NOMO-1 treated with DMSO at 0.1 percent for 48 hours (cell line): ENCODE data around the gene CCDC50.
A peak's percentile ranks its signal among the peaks of the same experiment; 100 is the strongest.

Source experiments
- DNase-seq: peaks from one replicate; lab custom pipeline; 2025; ENCODE audit not compliant: unreplicated experiment; lab: John Stamatoyannopoulos, UW

Gene CCDC50

DNA sequence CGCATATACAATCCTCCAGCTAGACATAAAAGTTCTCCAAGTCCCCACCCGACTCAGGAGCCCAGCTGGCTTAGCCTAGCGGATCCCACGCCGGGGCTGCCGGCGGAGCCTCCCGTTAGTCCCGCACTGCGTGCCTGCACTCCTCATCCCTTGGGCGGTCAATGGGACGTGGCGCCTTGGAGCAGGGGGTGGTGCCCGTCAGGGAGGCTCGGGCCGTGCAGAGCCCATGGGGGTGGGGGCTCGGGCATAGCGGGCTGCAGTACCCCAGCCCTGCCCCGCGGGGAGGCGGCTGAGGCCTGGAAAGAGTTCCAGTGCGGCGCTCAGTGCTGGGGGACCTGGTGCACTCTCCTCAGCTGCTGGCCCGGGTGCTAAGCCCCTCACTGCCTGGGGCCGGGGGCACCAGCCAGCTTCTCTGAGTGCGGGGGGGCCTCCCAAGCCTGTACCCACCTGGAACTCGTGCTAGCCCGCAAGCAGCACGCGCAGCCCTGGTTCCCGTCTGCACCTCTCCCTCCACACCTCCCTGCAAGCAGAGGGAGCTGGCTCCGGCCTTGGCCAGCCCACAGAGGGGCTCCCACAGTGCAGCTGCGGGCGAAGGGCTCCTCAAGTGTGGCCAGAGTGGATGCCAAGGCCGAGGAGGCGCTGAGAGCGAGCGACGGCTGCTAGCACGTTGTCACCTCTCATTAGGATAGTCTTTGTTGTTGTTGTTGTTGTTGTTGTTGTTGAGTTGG, 12.2 kb upstream of the CCDC50 start:
- DNase-seq: no peak

DNA sequence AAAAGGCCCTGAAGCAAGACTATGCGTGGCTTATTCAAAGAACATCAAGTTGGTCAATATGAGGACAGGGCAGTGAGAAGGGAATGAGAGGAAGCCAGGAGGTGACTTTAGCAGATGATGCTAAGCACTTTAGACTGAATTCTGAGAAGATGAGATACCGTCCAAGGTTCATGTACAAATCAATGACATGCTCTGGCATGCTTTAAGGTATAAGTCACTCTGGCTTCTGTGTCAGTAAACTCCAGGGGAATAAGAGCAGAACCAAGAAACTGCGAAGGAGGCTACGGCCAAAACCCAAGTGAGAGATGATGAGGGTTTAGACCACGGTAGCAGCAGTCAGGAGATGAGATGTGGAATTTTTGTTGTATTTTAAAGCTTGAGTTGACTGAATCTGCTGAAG, 8.9 kb upstream of the CCDC50 start:
- DNase-seq: no peak

DNA sequence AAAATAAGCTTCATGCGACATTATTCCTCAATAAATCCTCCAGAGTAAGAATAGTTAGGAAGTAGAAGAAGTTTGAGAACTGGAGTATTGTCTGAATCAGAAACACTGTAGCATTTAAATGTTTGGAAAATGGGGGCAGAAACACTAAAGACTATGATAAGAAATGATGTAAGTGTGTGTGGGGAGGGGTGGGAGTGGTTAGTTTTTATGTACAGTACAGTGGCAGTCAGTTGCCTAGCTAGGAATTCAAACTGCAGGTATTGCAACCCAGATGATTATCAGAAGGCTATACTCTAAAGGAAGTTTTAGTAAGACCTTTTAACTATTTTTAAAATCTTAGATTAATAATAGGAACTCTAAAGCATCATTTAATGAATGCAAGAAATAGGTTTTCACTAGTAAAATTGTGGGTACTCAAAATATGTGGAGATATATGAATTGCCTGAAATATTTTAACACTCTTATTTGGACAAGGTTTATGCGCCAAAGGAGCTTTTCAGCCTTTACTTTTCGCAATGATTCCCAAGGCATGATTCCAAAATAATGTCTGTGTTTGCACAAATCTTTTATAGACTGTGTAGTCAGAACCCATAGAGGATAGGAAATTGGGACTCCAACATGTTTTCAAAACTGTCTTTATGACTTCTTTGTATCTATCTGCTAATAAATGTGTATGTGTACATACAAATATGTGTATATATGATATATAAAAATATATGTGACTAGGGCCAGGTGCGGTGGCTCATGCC, 8.0 kb upstream of the CCDC50 start:
- no peak for DNase-seq

DNA sequence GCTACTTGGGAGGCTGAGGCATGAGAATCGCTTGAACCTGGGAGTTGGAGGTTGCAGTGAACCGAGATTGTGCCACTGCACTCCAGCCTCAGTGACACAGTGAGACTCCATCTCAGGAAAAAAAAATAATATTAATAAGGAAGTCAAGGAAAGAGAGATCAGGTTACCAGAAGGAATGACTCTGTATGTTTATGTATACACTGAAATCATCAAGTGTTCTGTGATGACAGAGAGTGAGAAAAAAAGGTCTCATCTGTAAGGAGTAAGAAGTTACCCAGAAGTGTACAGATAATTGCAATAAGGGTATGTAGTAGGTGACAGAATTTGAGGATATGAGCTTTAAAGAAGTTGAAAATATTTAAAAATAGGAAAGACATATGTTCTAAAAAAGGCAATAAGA, 4.3 kb upstream of the CCDC50 start:
- no peak for DNase-seq

DNA sequence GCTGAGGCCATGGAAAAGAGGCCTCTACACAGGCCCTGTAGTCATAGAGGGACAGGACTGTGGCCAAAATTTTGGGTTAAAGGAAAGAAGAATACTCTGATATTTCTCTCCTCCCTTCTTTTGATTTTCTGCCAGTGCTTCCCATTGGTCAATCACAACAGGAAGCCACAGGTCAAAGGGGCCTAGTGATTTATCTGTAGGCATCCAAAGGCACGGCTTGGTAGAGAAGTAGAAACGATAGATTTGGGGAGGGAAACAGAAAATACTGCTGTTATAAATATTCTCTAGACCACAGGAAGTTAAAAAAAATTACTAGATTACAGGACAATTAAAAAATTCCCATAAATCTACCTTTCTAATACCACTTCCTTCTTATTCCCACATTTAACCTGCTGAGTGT, 1.7 kb upstream of the CCDC50 start:
- DNase-seq: no peak

DNA sequence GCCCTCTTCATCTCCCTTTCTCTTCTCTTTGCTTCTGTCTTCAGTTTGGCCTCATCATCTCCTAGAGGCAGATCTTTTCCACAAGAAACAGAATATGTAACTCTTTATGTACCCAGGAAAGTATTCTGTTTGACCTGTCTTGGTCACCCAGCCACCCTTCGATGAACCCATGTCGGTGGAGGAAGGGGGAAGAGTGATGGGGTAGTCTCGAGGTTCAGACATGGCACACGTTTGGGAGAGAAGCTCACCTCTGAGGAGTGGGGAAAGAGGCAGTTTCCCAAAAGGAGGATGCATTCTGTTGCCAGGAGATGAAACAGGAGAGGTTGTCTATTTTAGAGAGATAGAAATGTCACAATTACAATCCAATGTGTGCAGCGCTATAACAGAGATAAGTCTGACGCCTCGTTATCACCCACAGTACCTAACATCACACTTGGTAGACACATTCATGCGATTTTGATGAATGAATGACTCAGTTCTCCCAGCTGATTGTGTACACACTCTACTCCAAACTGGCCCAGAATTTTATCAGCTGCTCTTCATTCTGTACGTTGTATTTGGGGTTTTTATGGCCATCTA, 722 bp upstream of the CCDC50 start:
- no peak for DNase-seq

DNA sequence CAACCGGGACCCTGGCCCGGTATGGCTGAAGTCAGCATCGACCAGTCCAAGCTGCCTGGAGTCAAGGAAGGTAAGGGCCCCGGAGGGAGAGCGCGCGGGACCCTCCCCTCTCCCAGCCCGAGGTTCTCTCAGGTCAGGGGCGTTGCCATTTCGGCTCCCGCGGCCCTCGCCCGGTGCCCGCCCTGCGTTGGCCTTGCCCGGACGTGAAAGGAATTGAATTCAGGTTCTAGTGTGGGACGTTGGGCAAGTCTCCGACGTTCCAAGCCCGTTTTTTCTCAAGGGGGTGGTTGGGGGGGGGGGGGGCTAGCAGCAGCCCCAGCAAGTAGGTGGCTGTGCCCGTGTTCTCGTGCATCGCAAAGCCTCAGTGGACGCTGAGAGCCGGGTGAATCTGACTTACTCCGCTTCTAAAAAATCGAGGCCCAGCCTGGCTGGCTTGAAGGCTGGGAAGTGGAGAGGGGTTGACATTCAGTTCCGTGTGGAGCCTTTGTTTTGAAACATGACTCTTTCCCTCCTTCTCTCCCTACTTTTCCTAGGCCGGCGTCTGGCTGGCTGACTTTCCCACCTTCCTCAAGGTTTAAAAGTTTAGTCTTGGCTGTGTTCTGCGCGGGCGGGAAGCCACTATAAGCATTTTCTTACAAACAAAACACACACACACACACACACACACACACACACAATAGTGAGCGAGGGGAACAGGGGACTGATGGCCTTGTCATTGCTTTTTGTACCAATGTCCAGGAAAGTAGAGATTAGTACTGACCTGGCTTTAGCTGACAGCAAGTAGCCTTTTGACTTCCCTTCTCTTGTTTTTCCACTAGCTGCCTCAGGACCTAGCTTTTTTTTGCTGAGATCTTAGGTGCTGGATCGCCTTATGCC, 698 bp downstream of the CCDC50 start, which contains the start of gene UTS2B:
TSS of gene UTS2B (minus strand) at position 873 of the 876 bp plus-strand sequence. CDS start 48,337 bp downstream, outside the sequence.
- DNase-seq: peak; percentile 32

DNA sequence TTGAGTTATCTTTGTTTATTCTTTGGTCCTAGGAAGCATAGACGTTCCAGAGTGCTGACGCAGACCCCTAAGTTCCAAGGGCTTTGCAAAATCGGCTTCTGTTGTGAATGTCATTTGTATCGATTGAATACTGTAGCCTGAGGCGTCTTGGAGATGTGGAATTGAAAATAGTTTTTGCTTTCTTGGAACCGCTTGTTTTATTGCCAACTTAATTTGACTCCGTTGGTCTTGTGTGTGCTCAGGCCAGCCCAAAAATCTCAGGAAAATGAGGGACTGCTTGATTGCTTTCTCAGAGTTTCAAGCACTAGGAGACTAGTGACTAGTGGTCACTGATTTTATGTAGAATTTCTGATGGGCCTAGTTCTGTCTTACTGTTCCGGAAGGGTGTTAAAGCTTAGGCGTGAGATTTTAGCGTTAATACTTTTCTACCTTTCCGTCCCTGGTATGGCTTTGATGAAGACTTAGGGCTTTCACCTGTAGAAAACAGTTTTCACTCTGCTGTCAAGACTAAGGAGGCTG, 1.4 kb downstream of the CCDC50 start:
- DNase-seq: no peak

DNA sequence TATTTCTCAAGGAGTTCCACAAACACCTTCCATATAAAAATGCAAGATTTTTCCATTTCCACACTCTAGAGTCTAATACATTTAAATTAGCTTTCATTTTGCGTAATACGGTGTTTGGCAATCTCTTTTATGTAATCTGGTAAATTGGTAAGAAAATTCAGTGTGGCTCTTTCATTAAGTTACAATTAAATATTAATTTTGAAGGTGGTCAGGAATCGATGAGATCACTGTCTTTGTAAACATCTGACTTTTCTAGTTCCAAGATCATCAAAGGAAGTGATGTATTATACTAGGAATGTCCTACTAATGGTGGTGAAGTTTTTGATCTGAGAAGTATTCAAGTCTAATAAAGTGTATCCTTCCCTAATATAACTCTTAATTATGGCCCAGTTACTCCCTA, 2.2 kb downstream of the CCDC50 start:
- DNase-seq: no peak

DNA sequence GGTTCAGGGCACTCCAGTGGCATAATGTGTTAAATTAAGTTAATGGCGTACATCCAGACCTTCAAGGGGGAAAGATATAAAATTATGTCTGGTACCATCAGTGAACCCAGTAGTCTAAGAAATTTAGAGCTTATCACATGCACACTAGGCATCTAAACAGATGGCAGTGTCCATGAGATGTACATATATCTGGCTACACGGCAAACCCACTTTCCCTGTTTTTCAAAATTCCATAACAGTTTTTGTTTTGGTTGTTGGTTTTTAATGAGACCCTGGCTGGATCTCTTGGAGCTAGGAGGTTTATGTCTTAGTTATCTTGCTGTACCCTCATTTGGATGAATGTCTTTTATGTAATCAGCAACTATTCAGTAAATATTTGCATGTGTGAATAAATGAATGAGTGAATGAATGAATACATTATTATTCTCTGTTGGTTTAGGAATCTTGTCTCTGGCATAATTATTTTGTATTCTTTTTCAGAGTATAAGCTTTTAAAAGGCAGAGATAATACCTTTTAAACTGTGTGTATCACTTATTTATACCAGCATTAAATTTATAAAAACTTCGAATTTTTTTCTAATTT, 4.2 kb downstream of the CCDC50 start:
- no peak for DNase-seq

DNA sequence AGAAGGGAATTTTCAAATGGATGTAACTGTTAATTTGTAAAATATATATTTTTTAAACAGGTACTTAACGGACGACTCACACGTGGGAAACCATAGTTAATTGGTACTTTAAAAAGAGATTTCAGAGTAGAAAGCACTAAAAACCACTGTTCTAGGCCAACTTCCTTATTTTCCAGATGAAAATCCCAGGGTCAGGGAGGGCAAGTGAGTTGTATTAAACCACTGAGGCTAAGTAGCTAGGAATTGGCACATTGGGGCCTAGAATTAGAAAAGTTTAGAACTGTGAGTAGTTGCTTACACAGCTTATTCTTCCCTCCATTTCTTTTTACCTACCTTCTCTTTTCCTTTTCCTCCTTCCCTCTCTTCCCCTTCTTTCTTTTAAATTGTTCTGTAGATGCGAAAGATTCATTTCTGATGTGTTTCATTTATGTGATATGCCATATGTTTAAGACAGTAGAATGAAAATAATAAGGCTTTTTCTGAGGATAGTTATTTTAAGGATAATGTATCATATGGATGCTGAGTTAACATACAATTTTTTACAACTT, 5.2 kb downstream of the CCDC50 start:
- no peak for DNase-seq

DNA sequence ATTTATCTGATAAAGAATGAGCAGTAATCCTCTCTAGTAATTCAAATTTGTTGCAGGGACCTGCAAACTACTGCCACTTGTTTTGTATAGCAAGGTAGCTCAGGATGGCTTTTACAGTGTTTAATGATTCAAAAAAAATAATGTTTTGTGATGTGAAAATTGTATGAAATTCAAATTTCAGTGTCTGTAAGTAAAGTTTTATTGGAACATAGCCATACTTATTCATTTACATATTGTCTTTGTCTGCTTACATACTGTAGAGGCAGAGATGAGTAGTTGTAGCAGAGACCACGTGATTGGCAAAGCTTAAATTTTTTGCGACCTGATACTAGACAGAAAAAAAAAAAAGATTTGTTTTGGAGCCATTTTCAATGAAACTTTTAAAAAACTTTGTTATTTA, 7.6 kb downstream of the CCDC50 start:
- no peak for DNase-seq

DNA sequence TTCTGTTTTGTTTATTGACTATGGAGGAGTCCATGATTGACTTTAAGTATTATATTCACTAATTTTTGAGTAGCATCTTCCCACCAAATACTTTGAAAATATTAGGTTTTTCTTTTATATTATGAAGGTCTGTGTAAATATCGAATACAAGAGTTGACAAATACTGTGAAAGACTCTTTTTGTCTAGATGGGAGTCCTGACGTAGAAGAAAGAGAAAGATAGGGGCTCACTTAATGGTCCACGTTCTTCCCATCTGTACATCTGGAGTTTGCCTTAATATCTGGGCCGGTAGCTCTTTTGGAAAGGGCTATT, 8.9 kb downstream of the CCDC50 start:
- no peak for DNase-seq

DNA sequence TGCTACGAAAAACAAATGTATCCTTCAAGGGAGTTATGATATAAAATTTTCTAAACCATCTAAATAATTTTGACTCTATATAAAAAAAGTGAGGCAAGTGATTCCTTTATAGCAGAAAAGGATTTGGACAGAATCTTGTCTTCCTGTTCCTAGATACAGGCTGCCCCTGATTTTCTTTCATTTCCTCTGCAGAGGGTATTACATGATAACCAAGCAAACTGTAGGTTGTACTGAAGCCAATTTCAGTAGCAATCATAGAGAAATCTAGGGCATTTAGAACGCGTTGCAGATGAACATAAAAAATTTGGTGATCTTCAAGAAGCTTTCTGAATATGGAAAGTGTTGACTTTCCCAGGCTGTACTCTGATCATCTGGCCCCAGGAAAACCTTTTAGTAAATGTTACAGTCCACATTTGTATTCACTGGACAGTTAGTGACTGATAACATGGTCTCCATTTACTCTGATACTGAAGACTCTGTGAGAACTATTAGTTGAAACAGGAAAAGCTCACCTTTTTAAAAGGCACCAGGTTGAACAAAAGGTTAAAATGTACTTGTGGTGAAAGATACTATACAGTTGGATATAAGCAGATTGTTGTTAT, 10.2 kb downstream of the CCDC50 start:
- no peak for DNase-seq

DNA sequence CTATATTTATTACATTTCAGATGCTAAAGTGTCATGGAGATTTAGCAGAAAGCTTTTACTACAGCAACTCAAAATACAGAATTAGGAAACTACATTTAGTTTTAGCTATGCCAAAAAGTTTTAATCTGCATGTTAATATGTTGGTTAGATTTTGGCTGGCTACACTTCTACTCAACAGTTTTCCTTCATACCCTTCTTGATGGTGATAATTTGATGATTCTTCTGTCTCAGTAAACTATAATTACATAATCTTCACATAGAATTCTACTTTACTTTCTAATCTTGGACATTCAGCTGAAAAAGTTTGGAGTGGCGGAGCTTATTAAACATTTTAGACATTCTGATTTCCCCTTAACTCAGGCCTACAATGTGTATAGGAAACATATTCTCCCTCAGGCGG, 11.2 kb downstream of the CCDC50 start:
- no peak for DNase-seq

DNA sequence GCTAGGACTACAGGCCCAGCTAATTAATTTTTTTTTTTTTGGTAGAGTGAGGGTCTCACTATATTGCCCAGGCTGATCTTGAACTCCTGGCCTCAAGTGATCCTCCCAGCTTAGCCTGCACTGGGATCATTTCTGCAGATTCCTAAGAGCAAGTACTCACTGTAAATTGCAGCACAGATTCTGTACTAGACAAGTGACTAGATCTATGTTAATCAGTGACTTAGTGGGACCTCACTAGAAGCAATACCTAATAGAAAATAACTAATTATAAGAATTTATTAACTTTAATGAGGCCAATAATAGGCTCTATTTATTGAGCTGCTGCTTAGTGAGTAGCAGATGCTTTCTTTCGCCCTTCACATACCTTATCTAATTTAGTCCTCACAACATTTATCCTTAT, 11.8 kb downstream of the CCDC50 start:
- DNase-seq: no peak

DNA sequence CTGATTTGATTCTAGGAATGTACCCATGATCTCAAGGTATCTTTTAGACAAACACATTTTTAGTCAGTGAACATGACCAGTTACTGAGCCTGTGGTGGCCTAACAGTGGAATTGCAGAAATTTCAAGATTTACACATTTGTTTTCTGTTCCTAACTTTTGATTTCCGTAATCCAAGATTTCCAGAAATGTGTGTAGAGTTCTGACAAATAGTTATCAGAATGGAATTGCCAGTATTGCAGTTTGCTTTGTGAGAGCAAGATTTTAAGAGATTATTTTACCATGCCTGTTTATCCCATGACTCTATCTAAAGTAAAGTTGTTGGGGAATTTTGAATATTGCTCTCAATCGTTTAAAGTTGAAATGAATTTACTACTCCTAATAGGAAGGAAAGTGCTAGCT, 12.8 kb downstream of the CCDC50 start:
- no peak for DNase-seq

DNA sequence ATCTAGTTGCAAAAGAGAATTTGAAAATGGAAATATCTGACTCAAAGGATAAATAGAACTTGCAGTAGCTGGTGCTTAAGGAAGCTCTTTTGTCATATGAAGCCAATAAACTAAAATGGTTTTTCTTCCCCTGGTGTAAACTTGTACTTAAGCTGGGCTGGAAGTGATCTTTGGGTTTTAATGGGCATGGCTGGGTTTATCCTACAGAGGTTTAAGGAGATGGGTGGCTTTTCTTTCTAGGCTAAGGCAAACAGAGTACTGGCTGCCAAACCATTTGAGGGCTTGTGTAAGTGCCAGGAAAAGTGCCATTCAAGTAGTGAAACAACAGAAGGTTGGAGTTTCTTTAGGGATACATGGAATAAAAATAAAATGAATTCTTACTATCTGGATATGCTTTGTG, 13.2 kb downstream of the CCDC50 start:
- DNase-seq: no peak

DNA sequence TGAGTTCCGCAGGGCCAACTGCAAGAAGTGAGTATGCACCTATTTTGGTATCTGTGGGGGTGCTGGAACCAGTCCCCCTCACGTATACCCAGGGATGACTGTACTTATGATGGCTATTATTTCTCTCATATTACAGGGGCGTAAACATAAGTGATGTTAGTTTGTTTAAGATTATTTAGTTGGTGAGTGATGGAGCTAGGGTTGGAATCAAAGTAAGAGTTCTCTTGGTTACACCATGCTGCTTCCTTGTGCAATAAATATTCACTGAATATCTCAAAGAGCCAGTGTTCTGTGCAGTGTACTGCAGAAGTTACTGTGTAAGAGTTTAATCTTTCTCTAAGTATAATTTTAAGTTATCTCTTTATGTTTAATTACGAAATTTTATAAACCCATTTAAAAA, 13.9 kb downstream of the CCDC50 start:
- DNase-seq: no peak

DNA sequence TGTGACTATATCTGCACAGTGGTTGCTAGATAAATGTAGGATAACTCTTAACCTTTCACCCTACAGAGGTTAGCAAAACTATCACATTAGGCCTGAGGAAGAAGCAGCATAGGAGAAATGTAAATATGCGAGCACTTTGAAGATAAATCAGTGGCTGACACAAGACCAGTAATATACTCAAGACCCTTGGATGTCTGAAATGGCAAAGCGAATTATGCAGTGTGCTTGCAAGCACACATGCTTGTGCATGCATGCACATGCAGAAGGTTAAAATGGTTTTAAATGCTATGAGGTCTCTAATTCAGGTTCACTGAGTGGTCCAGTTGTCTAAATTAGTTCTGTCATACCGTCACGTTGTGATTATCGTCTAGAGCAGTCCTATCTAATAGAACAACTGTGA, 14.7 kb downstream of the CCDC50 start:
- no peak for DNase-seq
